ENCODE results near the gene FNDC1.
"Not testable (repeated sequence)": the region's sequence is repeated elsewhere in the genome, so short reads cannot be mapped to it uniquely, and the experiment has no call there.

FNDC1 gene

GRCh38 chr6:159169193-159169555 is at the start of gene FNDC1:
Gene FNDC1 (plus strand): TSS chr6:159169400. CDS start chr6:159169597, 197 bp downstream.
- DNase-seq: peak; percentile 64

DNA sequence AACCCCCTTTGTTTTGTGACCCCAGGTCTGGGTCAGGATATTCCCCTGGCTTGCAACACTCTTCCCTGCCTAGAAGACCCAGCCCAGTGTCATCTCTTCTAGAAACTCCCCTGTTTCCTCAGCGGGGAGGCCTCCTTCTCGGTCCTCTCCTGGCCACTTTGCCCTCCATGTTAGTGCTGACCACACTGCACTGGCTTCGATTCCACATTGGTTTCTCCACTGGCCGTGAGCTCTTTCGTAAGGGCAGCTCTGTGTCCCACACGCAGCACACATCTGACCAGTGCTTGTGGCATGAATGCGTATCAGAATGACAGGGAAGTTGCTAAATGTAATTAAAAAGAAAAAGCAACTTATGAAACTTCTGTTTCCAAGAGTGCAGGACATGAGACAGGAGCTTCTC is 49.4 kb upstream of the FNDC1 start:
- DNase-seq: no peak

DNA sequence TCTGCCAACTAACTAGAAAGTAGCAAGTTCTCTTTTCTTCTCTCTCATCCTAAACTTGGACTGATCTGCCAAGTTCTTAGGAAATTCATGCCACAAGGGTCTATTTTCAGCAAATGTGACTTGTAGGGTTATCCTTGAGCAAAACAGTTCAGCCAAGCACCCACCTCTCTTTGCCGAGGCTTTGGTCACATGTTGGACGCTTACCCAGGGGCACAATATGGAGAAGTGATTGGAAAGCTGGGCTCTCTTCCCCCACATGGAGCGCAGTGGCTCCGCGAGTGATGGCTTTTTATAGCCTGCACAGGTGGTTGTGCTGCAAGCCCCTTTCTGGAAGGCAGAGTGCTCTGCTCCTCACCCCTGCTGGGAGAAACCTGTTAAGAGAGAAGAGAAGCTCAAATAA is 47.7 kb upstream of the FNDC1 start:
- DNase-seq: no peak

- no peak for DNase-seq
Measured at GRCh38 chr6:159122453-159122852, 46.7 kb upstream of the FNDC1 start.

DNA sequence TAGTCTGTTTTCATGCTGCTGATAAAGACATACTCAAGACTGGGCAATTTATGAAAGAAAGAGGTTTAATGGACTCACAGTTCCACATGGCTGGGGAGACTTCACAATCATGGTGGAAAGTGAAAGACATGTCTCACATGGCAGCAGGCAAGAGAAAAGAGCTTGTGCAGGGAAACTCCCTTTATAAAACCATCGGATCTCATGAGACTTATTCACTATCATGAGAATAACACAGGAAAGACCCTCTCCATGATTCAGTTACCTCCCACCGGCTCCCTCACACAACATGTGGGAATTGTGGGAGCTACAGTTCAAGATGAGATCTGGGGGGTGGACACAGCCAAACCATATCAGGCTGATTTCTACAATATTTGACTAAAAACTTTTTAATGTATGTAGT is 45.4 kb upstream of the FNDC1 start:
- DNase-seq: not testable (repeated sequence)

DNA sequence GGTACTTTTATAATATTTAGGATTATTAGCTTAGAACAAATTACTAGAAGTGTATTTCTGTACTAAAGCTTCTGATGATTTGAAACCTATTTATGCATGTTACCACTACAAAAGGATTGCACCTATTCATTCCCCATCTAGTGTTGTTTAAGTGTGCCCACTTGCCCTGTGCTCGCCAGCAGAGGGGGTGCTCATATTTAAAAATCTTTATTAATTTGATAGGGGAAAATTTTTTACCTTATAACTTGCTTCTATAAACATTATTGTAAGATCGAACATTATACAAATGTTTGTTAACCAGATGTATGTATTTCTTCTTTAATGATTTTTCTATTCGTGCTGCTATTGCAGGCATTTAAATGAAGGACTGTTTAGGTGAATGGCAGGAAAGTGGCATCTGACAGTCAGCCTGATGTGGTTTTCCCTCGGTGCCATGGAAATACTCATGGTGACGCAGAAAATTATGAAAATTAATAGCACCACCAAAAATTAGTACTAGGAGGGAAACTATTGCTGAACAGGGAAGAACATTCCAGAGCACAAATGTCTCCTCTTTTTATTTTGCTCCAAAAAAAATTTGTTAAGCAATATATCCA is 44.1 kb upstream of the FNDC1 start:
- no peak for DNase-seq

GRCh38 chr6:159125951-159126352 is 43.2 kb upstream of the FNDC1 start:
- DNase-seq: no peak

DNA sequence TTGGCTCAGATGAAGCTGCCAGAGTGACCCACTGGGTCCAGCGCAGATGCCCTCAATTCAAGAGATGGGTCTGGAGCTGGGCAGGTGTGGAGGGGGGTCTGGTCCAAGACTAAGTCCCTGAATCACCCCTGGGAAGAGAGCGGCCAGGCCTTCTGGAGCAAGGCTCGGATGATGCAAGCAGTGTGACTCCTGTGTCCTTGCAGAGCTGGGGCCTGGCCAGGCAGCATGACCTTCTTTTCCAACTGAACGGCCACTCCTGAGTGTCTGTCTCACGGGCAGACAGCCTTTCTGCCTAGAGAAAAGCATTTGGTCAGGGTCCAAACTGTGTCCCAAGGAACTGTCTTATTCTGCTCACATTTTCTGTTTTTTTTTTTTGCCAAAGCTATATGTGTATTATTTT is 42.6 kb upstream of the FNDC1 start:
- DNase-seq: no peak

DNA sequence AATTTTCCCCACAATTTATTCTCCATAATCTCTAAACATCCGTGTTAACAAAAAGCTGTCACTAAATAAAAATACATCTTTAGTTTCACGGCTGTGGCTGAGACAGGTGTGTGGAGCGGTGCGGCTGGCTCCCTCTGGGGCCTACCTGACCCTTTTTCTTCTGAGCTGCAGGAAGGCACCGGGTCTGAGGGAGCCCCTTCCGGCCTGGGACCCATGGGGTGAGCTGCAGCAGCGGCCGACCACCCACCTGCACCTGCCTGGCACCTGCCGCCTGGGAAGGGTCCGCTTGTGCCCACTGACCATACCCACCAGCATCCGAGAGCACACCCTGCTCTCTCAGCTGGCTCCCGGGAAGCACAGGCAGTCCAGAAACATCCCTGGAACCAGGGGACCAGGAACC is 41.5 kb upstream of the FNDC1 start:
- DNase-seq: no peak

GRCh38 chr6:159128978-159129377 is 40.2 kb upstream of the FNDC1 start:
- no peak for DNase-seq

DNA sequence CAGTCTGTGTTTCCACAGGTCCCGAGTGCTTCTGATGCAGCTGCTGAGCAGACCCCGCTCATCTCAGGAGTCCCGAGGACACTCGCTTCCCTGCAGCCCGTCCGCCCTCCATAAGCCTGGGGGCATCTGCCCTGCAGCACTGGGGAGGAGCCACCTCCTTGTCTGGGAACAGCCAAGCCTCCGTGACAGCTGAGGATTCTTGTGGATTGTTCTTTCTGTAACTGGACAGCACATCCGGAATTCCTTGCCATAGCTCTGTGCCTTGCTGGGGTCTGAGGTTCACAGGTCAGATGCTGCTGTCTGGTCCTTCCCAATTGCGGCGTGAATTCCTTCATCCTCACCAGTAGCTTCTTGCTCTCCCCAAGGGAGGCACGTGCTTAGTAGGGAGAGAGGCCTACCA is 38.4 kb upstream of the FNDC1 start:
- DNase-seq: no peak

DNA sequence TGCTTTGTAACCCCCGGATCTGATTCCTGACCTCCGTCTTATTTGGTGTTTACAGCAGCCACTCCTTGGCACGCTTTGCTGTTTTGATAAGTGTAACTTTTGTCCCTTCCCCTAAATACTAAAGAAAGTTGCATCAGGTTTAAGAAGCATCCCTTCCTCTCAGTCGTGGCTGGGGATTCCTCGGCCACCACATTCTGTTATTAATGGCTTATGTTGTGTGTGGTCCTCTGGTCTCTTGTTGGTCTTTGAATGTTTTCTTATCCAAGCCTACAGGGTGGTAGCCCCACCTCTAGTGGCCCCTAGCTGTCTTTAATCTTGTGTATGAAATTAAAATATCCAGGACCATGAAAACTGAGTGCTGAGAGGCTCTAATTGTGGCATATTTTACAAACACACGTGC is 37.5 kb upstream of the FNDC1 start:
- DNase-seq: no peak

DNA sequence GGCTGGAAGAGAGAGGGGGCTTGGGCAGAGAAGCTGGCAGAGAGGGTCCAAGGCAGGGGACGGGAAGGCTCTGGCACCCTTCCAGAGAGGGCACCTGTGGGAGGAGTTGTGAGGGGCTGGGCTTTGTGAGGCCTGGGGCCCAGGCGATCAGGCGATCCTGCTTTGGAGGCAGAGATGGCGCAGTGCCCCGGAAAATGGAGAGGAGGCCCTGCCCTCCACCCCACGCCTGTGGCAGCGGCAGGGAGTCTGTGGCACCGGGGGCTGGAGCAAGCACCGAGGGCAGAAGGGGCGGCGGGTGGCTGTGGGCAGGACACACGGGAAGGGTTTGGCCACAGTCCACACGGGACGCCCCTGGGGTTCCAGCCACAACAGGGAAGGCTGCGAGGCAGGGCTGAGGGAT is 36.5 kb upstream of the FNDC1 start:
- no peak for DNase-seq

DNA sequence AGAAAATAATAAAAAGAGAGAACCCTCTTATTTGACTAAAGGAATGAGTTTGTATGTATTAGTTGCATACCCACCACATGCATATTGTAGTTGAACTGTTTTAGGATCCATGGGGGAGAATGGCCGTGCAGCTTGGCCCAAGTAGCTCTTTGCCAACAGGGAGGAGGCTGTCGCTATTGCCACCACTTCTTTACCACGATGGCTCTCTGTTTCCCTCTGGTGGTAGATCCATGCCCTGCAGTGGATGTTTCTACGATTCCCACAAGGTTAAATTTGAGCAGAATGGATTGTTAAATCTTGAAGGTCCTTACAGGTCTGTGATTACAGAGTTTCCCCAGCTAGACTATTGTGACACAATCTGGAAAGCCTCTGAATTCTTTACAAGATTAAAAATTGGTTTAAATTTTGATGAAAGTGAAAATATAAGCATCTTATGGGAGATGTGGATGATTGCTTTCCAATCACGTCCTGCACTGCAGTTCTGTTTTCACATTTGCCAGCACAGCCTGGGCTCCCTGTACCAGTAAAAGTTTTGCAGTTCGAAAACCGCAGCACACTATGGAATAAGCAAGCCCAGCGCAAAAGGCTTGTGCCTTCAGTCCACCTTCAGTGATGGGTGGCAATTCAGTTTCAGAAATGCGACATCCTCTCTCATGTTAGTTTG is 34.4 kb upstream of the FNDC1 start:
- peak; percentile 80 for DNase-seq

GRCh38 chr6:159137676-159138075 is 31.5 kb upstream of the FNDC1 start:
- no peak for DNase-seq

- no peak for DNase-seq
Measured at GRCh38 chr6:159142531-159142930, 26.7 kb upstream of the FNDC1 start.

GRCh38 chr6:159148641-159149040 is 20.6 kb upstream of the FNDC1 start:
- DNase-seq: no peak

- no peak for DNase-seq
Measured at GRCh38 chr6:159149641-159150040, 19.6 kb upstream of the FNDC1 start.

- DNase-seq: peak; percentile 50
Measured at GRCh38 chr6:159151266-159151855, 17.8 kb upstream of the FNDC1 start.

GRCh38 chr6:159152041-159152440 is 17.2 kb upstream of the FNDC1 start:
- DNase-seq: no peak

DNA sequence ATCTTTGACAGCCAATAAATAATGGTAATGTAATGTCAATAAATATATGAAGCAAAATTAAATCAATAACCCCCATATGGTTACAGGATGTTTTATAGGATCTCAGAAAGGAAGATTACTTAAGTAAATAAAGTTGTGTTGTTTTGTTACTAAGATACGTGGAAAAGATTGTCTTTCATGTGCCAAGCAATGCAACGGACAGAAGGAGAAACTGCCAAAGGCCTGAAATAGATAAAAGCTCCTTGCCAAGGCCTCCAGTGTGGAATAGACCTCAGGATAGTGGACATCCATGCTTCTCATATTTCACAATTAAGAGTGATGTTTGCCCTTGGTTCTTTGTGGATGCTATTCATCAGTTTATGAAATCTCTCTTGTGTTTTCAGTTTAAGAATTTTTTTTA is 16.4 kb upstream of the FNDC1 start:
- DNase-seq: no peak

GRCh38 chr6:159155679-159156078 is 13.5 kb upstream of the FNDC1 start:
- DNase-seq: no peak

DNA sequence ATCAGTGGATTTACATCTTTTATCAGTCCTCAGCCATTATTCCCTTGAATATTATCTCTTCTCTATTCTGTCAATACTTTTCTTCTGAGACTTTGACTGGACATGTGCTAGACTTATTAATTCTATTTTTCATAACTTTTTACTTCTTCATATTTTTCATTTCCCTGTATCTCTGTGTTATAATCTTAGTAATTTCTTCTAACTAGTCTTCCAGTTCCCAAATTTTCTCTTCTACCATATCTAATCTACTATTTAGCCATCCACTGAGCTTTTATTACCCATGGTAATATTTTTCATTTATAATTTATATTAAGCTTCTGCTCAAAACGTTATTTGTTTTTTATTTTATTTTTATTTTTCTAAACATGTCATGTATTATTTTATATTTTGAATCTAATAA is 13.1 kb upstream of the FNDC1 start:
- no peak for DNase-seq

- DNase-seq: no peak
Measured at GRCh38 chr6:159157431-159157830, 11.8 kb upstream of the FNDC1 start.

DNA sequence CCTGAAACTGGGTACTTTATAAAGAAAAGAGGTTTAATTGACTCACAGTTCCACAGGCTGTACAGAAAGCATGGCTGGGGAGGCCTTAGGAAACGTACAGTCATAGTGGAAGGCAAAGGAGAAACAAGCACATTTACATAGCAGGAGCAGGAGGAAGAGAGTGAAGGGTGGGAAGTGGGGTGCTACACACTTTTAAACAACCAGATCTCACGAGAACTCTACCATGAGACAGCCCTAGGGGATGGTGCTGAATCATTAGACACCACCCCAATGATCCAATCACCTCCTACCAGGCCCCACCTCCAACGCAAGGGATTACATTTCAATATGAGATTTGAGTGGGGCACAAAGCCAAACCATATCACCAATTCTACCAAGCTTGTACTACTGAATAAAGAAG is 7.4 kb upstream of the FNDC1 start:
- no peak for DNase-seq

Measured in NCI-H82 (cell line).